HG03139 (cell line): ENCODE measurements around the gene FRMD5.
A peak's percentile ranks its signal among the peaks of the same experiment; 100 is the strongest.
"Not testable (repeated sequence)": the region's sequence is repeated elsewhere in the genome, so short reads cannot be mapped to it uniquely, and the experiment has no call there.

Experiments used
- ATAC-seq: cut with Tn5 transposase; IDR thresholded peaks from one replicate; pipeline ENCODE4 v1.9.1; 2021; ENCODE audit not compliant: unreplicated experiment

The FRMD5 gene

GRCh38 chr15:43867096-43867495, 328.0 kb downstream of the FRMD5 start:
- ATAC-seq = no peak

- not testable (repeated sequence) for ATAC-seq
These were observed 328.4 kb downstream of the FRMD5 start for GRCh38 chr15:43866636-43867035.

GRCh38 chr15:43859546-43859945, 335.5 kb downstream of the FRMD5 start:
- no peak for ATAC-seq

- ATAC-seq = no peak
These were observed 340.3 kb downstream of the FRMD5 start for GRCh38 chr15:43854801-43855200.

- no peak for ATAC-seq
These were observed 342.5 kb downstream of the FRMD5 start for GRCh38 chr15:43852607-43853006.

GRCh38 chr15:43851251-43851650, 343.8 kb downstream of the FRMD5 start:
- ATAC-seq = no peak

GRCh38 chr15:43845421-43845820, 349.6 kb downstream of the FRMD5 start:
- no peak for ATAC-seq

- not testable (repeated sequence) for ATAC-seq
These were observed 362.6 kb downstream of the FRMD5 start for GRCh38 chr15:43832485-43832884.

GRCh38 chr15:43831519-43832052, 363.5 kb downstream of the FRMD5 start:
- not testable (repeated sequence) for ATAC-seq

GRCh38 chr15:43830691-43831275, 364.3 kb downstream of the FRMD5 start:
- ATAC-seq = not testable (repeated sequence)

GRCh38 chr15:43829951-43830540, 365.0 kb downstream of the FRMD5 start:
- ATAC-seq = not testable (repeated sequence)

GRCh38 chr15:43828061-43828657, 366.9 kb downstream of the FRMD5 start:
- ATAC-seq = no peak

- peak; percentile 51 for ATAC-seq
These were observed 368.3 kb downstream of the FRMD5 start, which contains the start of gene WDR76 for GRCh38 chr15:43826508-43827341. Gene WDR76 (plus strand): TSS chr15:43827002. CDS start chr15:43827033, 31 bp downstream.

GRCh38 chr15:43826029-43826507, 369.0 kb downstream of the FRMD5 start:
- ATAC-seq = no peak

GRCh38 chr15:43825305-43825704, 369.8 kb downstream of the FRMD5 start:
- not testable (repeated sequence) for ATAC-seq

GRCh38 chr15:43824302-43825246, 370.5 kb downstream of the FRMD5 start, which contains the start of gene MFAP1:
Gene MFAP1 (minus strand): TSS chr15:43824690. CDS start chr15:43824569, 121 bp downstream.
- ATAC-seq = peak; percentile 67

- no peak for ATAC-seq
These were observed 373.6 kb downstream of the FRMD5 start for GRCh38 chr15:43821505-43821904.
